Astrocyte (in vitro differentiated cells and primary cell): ENCODE results near the gene KCNC4.

Source experiments
- CTCF ChIP-seq: IDR thresholded peaks from 2 replicates; pipeline ENCODE4 v1.5.1; 2011; ENCODE audit warnings: low read depth, mild to moderate bottlenecking, inconsistent platforms, low read length, moderate library complexity; ENCODE audit not compliant: insufficient read depth
- EZH2 ChIP-seq: IDR thresholded peaks from 2 replicates; pipeline ENCODE4 v1.6.1; 2012; ENCODE audit warnings: mild to moderate bottlenecking, low read length, inconsistent platforms; ENCODE audit not compliant: insufficient read depth

- no peak for TF ChIP-seq CTCF
- no peak for TF ChIP-seq EZH2
Measured at GRCh38 chr1:110183642-110184167, 26.4 kb upstream of the KCNC4 start.
